Measurements from ENCODE around the gene SPATA2. TPM values are rescaled to one million over a fixed set of nuclear protein-coding genes. Genes with fewer than 3 reads are reported as not detected.
A peak's percentile ranks its signal among the peaks of the same experiment; 100 is the strongest.
"Not testable (repeated sequence)": the region's sequence is repeated elsewhere in the genome, so short reads cannot be mapped to it uniquely, and the experiment has no call there.

Gene SPATA2
- polyA plus RNA-seq, 3 donors from 2014 or later: 1.2 to 5.3 (median 2.2) TPM

- peak overlapping the region in 2 of 6 donors; percentile 2 to 16 for H3K27ac Mint-ChIP-seq
- peaks cover 0 to 3% (median 2%) of the 10 kb centered on the region in 3 donors for H3K27me3 Mint-ChIP-seq (ENCODE audit: low read depth in 3 of 3)
- peak overlapping the region in 1 of 5 donors; percentile 4 for H3K4me3 Mint-ChIP-seq
- H3K4me1 Mint-ChIP-seq: peaks cover 0 to 7% of the 10 kb centered on the region in 2 donors
- peaks cover 0 to 29% (median 10%) of the 10 kb centered on the region in 3 donors for H3K36me3 Mint-ChIP-seq
- H3K9me3 Mint-ChIP-seq: no peaks in the 10 kb centered on the region
- no peak for DNase-seq
Observed at GRCh38 chr20:49905415-49906091, 9.8 kb downstream of the SPATA2 start.

- peak overlapping the region in 1 of 6 donors; percentile 42 for H3K27ac Mint-ChIP-seq
Observed at GRCh38 chr20:49904440-49905214, 10.7 kb downstream of the SPATA2 start.

DNA sequence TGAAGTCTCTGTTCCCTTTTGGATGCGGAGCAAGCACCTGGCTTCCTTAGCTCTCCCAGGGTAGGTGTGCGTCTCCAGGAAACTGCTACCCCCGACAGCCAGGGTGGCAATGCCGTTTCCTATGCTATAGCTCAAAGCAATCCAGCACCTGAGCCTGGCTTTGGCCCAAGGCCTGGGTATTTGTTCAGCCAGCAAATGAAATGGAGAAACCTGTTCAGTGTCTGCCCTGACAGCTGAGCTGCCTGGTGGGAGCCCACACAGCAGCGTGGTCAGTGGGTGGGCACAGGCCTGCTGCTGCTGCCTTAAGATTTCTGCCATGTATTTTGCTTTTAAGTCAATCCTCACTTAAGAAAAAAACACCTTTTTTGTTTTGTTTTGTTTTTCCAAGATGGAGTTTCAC lies 13.7 kb downstream of the SPATA2 start:
- no peaks in the 10 kb centered on the region for H3K9me3 Mint-ChIP-seq

More at GRCh38 chr20:49904440-49905214, 10.7 kb downstream of the SPATA2 start:
- Mint-ChIP-seq H3K36me3 (peaks cover 0 to 28% (median 10%) of the 10 kb centered on the region in 3 donors), H3K4me3 (no peak overlapping the region), H3K9me3 (no peaks in the 10 kb centered on the region), H3K4me1 (peaks cover 0 to 3% of the 10 kb centered on the region in 2 donors), H3K27me3 (ENCODE audit: low read depth in 3 of 3) (peaks cover 0 to 3% (median 3%) of the 10 kb centered on the region in 3 donors)
- no peak for DNase-seq

GRCh38 chr20:49899541-49900383 lies 15.6 kb downstream of the SPATA2 start:
- peaks cover 0 to 8% (median 3%) of the 10 kb centered on the region in 3 donors for H3K36me3 Mint-ChIP-seq
- peaks cover 0 to 2% (median 1%) of the 10 kb centered on the region in 3 donors for H3K27me3 Mint-ChIP-seq (ENCODE audit: low read depth in 3 of 3)
- H3K9me3 Mint-ChIP-seq: no peaks in the 10 kb centered on the region
- no peaks in the 10 kb centered on the region for H3K4me1 Mint-ChIP-seq
- no peak for DNase-seq
- no peak overlapping the region for H3K4me3 Mint-ChIP-seq
- no peak overlapping the region for H3K27ac Mint-ChIP-seq

More for the DNA sequence above, 13.7 kb downstream of the SPATA2 start:
- Mint-ChIP-seq H3K27me3 (ENCODE audit: low read depth in 3 of 3) (peaks cover 0 to 2% (median 1%) of the 10 kb centered on the region in 3 donors), H3K36me3 (peaks cover 0 to 17% (median 10%) of the 10 kb centered on the region in 3 donors), H3K4me1 (peaks cover 0 to 3% of the 10 kb centered on the region in 2 donors), H3K27ac (no peak overlapping the region), H3K4me3 (no peak overlapping the region)
- no peak for DNase-seq

- no peaks in the 10 kb centered on the region for H3K9me3 Mint-ChIP-seq
- peaks cover 0 to 8% of the 10 kb centered on the region in 2 donors for H3K4me1 Mint-ChIP-seq
- no peaks in the 10 kb centered on the region for H3K36me3 Mint-ChIP-seq
- H3K4me3 Mint-ChIP-seq: no peak overlapping the region
- no peak overlapping the region for H3K27ac Mint-ChIP-seq
- no peak for DNase-seq
- H3K27me3 Mint-ChIP-seq (ENCODE audit: low read depth in 3 of 3): peaks cover 0 to 2% (median 2%) of the 10 kb centered on the region in 3 donors
Observed at GRCh38 chr20:49896204-49896603, 19.1 kb downstream of the SPATA2 start.

DNA sequence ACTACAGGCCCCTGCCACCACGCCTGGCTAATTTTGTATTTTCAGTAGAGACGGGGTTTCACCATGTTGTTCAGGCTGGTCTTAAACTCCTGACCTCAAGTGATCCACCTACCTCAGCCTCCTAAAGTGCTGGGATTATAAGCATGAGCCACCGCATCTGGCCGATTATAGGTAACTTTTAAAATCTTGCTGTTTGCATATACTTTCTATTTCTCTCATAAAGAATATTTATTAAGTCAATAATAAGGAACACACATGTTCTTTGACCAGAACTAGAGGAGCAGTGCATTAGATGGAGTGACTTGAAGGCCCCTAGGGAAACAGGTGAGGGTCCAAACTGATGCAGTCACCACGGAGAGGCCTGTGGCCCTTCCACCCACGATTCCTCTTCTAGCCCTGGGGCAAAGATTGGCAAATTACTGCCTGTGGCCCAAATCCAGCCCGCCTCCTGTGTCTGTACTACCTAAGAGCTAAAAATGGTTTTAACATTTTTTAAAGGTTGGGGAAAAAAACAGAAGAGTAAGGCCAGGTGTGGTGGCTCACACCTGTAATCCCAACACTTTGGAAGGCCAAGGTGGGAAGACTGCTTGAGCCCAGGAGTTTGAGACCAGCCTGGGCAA lies 19.7 kb downstream of the SPATA2 start:
- not testable (repeated sequence) for DNase-seq; H3K27ac Mint-ChIP-seq; H3K4me3 Mint-ChIP-seq; H3K9me3 Mint-ChIP-seq; H3K36me3 Mint-ChIP-seq; H3K27me3 Mint-ChIP-seq (ENCODE audit: low read depth in 3 of 3); H3K4me1 Mint-ChIP-seq

DNA sequence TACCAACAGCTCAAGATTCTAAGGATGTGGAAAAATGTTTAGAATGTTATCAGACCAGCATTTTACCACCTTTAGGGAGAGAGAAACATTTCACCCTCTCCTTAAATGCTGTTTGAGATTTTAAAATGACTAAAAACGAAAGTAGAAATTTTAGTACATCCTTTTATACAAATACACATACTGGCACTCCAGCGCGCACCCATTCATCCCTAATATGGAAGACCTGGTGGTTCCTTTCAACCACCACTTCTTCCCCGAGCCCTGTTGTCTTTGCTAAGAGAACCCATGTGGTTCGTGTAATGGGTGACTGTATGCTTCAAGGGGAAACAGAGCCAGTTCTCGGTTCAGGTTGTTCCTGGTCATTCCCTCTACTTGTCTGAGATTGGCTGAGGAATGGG lies 21.3 kb downstream of the SPATA2 start:
- no peak for DNase-seq
- Mint-ChIP-seq H3K36me3 (peaks cover 0 to 3% (median 0%) of the 10 kb centered on the region in 3 donors), H3K27ac (peak overlapping the region in 1 of 6 donors; percentile 4), H3K27me3 (ENCODE audit: low read depth in 3 of 3) (peaks cover 0 to 2% (median 0%) of the 10 kb centered on the region in 3 donors), H3K4me1 (peaks cover 0 to 15% of the 10 kb centered on the region in 2 donors), H3K4me3 (peak overlapping the region in 1 of 5 donors; percentile 44), H3K9me3 (no peaks in the 10 kb centered on the region)

- peaks cover 0 to 2% (median 0%) of the 10 kb centered on the region in 3 donors for H3K27me3 Mint-ChIP-seq (ENCODE audit: low read depth in 3 of 3)
- DNase-seq: no peak
- H3K4me3 Mint-ChIP-seq: peak overlapping the region in 1 of 5 donors; percentile 44
- H3K4me1 Mint-ChIP-seq: peaks cover 2 to 15% of the 10 kb centered on the region in 2 donors
- peak overlapping the region in 3 of 6 donors; percentile 4 to 39 (median 25) for H3K27ac Mint-ChIP-seq
- H3K36me3 Mint-ChIP-seq: peaks cover 0 to 9% (median 1%) of the 10 kb centered on the region in 3 donors
- no peaks in the 10 kb centered on the region for H3K9me3 Mint-ChIP-seq
Observed at GRCh38 chr20:49893242-49894072, 21.9 kb downstream of the SPATA2 start.

GRCh38 chr20:49892817-49893216 lies 22.5 kb downstream of the SPATA2 start:
- H3K27ac Mint-ChIP-seq: peak overlapping the region in 2 of 6 donors; percentile 25 to 39
- no peaks in the 10 kb centered on the region for H3K9me3 Mint-ChIP-seq
- peaks cover 0 to 2% (median 1%) of the 10 kb centered on the region in 3 donors for H3K27me3 Mint-ChIP-seq (ENCODE audit: low read depth in 3 of 3)
- peak overlapping the region in 1 of 5 donors; percentile 10 for H3K4me3 Mint-ChIP-seq
- peaks cover 0 to 12% (median 4%) of the 10 kb centered on the region in 3 donors for H3K36me3 Mint-ChIP-seq
- no peak for DNase-seq
- peaks cover 3 to 15% of the 10 kb centered on the region in 2 donors for H3K4me1 Mint-ChIP-seq

DNA sequence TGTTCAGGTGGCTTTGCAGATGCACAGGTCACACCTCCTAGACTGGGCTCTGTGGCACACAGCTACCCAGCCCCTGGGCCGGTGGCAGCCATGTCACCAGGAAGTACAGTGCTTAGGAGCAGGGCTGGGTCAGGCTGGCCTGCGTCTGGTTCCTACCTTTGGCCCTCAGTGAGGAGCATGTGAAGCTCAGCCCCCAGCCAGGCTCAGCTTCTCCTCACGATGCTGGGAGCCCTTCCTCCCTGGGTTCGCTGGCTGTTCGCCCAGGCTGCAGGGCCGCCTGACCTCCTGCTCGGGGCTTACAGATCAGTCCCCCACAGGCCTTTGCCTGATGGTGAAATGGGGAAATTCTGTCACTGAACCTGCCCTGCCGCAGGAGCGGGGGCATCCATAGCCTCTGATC lies 23.1 kb downstream of the SPATA2 start:
- H3K27me3 Mint-ChIP-seq (ENCODE audit: low read depth in 3 of 3): peaks cover 0 to 2% (median 1%) of the 10 kb centered on the region in 3 donors
- H3K9me3 Mint-ChIP-seq: no peaks in the 10 kb centered on the region
- DNase-seq: no peak
- H3K4me1 Mint-ChIP-seq: peaks cover 3 to 15% of the 10 kb centered on the region in 2 donors
- peaks cover 0 to 12% (median 4%) of the 10 kb centered on the region in 3 donors for H3K36me3 Mint-ChIP-seq
- no peak overlapping the region for H3K27ac Mint-ChIP-seq
- H3K4me3 Mint-ChIP-seq: no peak overlapping the region

DNA sequence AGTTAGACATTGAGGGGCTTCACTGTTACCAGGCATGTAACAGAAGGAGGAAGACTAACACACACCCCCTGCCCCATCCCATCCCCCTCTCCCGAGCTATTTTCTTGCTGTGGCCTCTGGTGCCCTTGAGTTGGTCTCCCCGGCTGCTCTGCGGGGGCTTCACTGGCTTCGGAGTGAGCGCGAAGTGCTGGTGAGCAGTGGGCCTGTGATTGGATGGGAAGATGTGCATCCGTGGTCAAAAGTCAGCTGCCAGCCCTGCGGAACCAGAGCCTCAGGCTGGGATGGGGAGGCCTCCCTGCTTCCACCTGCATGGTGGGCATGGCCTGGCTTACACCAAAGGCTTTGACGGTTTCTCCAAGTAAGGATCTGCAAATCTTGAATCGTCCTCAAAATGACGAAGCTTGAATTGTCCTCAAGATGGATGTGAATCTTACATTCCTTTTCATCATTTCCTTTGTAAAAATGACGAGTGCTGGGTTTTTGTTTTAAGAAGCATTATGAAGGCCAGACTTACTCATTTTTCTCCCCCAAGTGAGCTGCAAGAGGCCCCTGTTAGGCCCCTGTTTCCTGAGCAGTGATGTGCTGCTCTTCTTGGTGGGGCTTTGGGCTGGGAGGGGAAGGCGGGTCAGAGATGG lies 23.7 kb downstream of the SPATA2 start:
- H3K4me3 Mint-ChIP-seq: no peak overlapping the region
- no peak for DNase-seq
- H3K36me3 Mint-ChIP-seq: peaks cover 0 to 12% (median 4%) of the 10 kb centered on the region in 3 donors
- no peaks in the 10 kb centered on the region for H3K9me3 Mint-ChIP-seq
- peaks cover 3 to 15% of the 10 kb centered on the region in 2 donors for H3K4me1 Mint-ChIP-seq
- peak overlapping the region in 1 of 6 donors; percentile 7 for H3K27ac Mint-ChIP-seq
- peaks cover 0 to 2% (median 1%) of the 10 kb centered on the region in 3 donors for H3K27me3 Mint-ChIP-seq (ENCODE audit: low read depth in 3 of 3)
